Measurements from ENCODE around the gene KDM2B. TPM values are rescaled to one million over a fixed set of nuclear protein-coding genes. Genes with fewer than 3 reads are reported as not detected.

The KDM2B gene
- total and polyA plus RNA-seq, 10 of the 15 experiments (the other 5 are each of a cell fraction or from before 2014, with no cell fraction given) = 13.6 to 124 (median 40.4) TPM

DNA sequence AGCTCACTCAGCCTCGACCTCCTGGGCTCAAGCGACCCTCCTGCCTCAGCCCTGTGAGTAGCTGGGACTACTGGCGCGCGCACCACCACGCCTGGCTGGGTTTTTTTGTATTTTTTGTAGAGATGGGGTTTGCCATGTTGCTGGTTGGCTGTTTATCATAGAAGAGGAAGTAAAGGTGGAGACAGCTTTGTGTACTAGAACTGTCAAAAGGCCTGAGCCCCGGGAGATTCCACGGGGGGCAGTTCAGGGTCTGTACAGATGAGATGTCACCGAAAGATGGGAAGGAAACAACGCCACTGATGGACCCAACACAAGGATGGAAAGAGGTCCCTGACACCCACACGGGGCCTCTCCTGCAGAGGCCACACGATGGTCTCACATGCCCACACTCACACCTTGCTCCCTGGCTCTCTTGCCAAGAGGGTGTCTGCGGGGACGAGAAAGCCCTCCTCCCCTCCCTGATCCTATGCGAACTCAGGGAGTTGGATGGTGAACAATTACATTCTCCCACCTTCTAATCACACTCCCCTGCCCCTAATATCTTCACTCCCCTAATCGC is 66.6 kb downstream of the KDM2B start (continued):
- TF ChIP-seq ZNF687 (IDR thresholded peaks at IDR 0.05) (peak; percentile 79), NBN (IDR thresholded peaks at IDR 0.05) (no peak; the same call in none of the 2 replicates), RB1 (IDR thresholded peaks at IDR 0.05; ENCODE audit: borderline replicate concordance) (no peak), MLLT1 (IDR thresholded peaks at IDR 0.05) (0 out of 2 replicates have a peak, but pooled peaks have one; percentile 49), RCOR1 (conservative IDR thresholded peaks at IDR 0.05; ENCODE audit: low read depth, low read length) (no peak), IKZF2 (IDR thresholded peaks at IDR 0.05) (peak in 1 of 2 experiments; percentile 69; a peak in 3 of 4 replicates), CHD2 (IDR thresholded peaks at IDR 0.05; ENCODE audit: borderline replicate concordance, low read depth, low read length) (no peak), SMAD5 (IDR thresholded peaks at IDR 0.05; ENCODE audit: low read depth) (no peak), BHLHE40 (IDR thresholded peaks at IDR 0.05; ENCODE audit: borderline replicate concordance in 1 of 2, low read depth in 2 of 2, low read length in 1 of 2) (peak in 1 of 2 experiments; percentile 46; a peak in 1 of 4 replicates), BACH1 (IDR thresholded peaks at IDR 0.05; ENCODE audit: borderline replicate concordance) (peak; percentile 93), BMI1 (IDR thresholded peaks at IDR 0.05; ENCODE audit: borderline replicate concordance) (no peak), MEF2B (IDR thresholded peaks at IDR 0.05; ENCODE audit: partially characterized antibody, poor library complexity, severe bottlenecking) (no peak), MXI1 (IDR thresholded peaks at IDR 0.05; ENCODE audit: low read depth, low read length) (peak; percentile 58; the same call in 1 of the 2 replicates)
- TF ChIP-seq, protein P1, sequence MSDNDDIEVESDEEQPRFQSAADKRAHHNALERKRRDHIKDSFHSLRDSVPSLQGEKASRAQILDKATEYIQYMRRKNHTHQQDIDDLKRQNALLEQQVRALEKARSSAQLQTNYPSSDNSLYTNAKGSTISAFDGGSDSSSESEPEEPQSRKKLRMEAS (IDR thresholded peaks at IDR 0.05; ENCODE audit: low read depth, low read length) = no peak
- TF ChIP-seq, protein P2, sequence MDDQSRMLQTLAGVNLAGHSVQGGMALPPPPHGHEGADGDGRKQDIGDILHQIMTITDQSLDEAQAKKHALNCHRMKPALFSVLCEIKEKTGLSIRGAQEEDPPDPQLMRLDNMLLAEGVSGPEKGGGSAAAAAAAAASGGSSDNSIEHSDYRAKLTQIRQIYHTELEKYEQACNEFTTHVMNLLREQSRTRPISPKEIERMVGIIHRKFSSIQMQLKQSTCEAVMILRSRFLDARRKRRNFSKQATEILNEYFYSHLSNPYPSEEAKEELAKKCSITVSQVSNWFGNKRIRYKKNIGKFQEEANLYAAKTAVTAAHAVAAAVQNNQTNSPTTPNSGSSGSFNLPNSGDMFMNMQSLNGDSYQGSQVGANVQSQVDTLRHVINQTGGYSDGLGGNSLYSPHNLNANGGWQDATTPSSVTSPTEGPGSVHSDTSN (IDR thresholded peaks at IDR 0.05; ENCODE audit: insufficient replicate concordance, low read depth, low read length) = no peak
- TF ChIP-seq, protein P3, sequence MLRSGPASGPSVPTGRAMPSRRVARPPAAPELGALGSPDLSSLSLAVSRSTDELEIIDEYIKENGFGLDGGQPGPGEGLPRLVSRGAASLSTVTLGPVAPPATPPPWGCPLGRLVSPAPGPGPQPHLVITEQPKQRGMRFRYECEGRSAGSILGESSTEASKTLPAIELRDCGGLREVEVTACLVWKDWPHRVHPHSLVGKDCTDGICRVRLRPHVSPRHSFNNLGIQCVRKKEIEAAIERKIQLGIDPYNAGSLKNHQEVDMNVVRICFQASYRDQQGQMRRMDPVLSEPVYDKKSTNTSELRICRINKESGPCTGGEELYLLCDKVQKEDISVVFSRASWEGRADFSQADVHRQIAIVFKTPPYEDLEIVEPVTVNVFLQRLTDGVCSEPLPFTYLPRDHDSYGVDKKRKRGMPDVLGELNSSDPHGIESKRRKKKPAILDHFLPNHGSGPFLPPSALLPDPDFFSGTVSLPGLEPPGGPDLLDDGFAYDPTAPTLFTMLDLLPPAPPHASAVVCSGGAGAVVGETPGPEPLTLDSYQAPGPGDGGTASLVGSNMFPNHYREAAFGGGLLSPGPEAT (IDR thresholded peaks at IDR 0.05; ENCODE audit: low read depth) = peak; percentile 97
- TF ChIP-seq, protein P4, sequence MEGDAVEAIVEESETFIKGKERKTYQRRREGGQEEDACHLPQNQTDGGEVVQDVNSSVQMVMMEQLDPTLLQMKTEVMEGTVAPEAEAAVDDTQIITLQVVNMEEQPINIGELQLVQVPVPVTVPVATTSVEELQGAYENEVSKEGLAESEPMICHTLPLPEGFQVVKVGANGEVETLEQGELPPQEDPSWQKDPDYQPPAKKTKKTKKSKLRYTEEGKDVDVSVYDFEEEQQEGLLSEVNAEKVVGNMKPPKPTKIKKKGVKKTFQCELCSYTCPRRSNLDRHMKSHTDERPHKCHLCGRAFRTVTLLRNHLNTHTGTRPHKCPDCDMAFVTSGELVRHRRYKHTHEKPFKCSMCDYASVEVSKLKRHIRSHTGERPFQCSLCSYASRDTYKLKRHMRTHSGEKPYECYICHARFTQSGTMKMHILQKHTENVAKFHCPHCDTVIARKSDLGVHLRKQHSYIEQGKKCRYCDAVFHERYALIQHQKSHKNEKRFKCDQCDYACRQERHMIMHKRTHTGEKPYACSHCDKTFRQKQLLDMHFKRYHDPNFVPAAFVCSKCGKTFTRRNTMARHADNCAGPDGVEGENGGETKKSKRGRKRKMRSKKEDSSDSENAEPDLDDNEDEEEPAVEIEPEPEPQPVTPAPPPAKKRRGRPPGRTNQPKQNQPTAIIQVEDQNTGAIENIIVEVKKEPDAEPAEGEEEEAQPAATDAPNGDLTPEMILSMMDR (IDR thresholded peaks at IDR 0.05 in 2 of 3, conservative IDR thresholded peaks at IDR 0.05 in 1 of 3; ENCODE audit: control insufficient read depth in 2 of 3, extremely low read depth in 1 of 3, insufficient read depth in 1 of 3, low read depth in 3 of 3, low read length in 3 of 3) = peak in 1 of 3 experiments; percentile 16; a peak in 1 of 6 replicates

Measured in GM12878 (cell line).